ENCODE measurements around the gene ENTPD7.
A peak's percentile ranks its signal among the peaks of the same experiment; 100 is the strongest.

The ENTPD7 gene

GRCh38 chr10:99629625-99629978 lies 29.7 kb upstream of the ENTPD7 start:
- ChIA-PET CTCF (interaction anchor here (0.6 kb wide), 1 partner anchor 79 kb away, joined by 3 read pairs; no protein-coding TSS in a partner anchor), POLR2A (no interaction called here)
- TF ChIP-seq ZNF623 (tag by site-specific recombination; IDR thresholded peaks at IDR 0.05): no peak
- no peaks in the 10 kb centered on the region for H3K36me3 ChIP-seq (ENCODE audit: control insufficient read depth in 2 of 2, insufficient read depth in 1 of 2, low read length in 2 of 2)
- H3K27ac ChIP-seq (ENCODE audit: extremely low read depth, low read depth, low read length): no peak overlapping the region
- no peaks in the 10 kb centered on the region for H3K9me3 ChIP-seq (ENCODE audit: control insufficient read depth, insufficient read depth, low read depth, low read length)
- H3K4me1 ChIP-seq (ENCODE audit: control insufficient read depth, insufficient read depth, low read length): 0 out of 2 replicates have a peak, but pooled peaks cover 2% of the 10 kb centered on the region
- no peak overlapping the region for H3K4me3 ChIP-seq (ENCODE audit: low read depth, low read length)

GRCh38 chr10:99630433-99630832 lies 28.9 kb upstream of the ENTPD7 start:
- no peak overlapping the region for H3K27ac ChIP-seq (ENCODE audit: extremely low read depth, low read depth, low read length)
- no peaks in the 10 kb centered on the region for H3K9me3 ChIP-seq (ENCODE audit: control insufficient read depth, insufficient read depth, low read depth, low read length)
- ChIA-PET POLR2A (no interaction called here), CTCF (interaction anchor here (0.6 to 2.1 kb wide), 2 partner anchors 80 to 152 kb away, joined by 3 to 6 read pairs; no protein-coding TSS in a partner anchor)
- TF ChIP-seq ZFP3 (tag by site-specific recombination; IDR thresholded peaks at IDR 0.05; ENCODE audit: low read depth): no peak
- TF ChIP-seq ZNF654 (tag by site-specific recombination; IDR thresholded peaks at IDR 0.05; ENCODE audit: low read depth): peak; percentile 27
- 0 out of 2 replicates have a peak, but pooled peaks have one; percentile 27 for TF ChIP-seq CTCF (tag by site-specific recombination; IDR thresholded peaks at IDR 0.05)
- 0 out of 2 replicates have a peak, but pooled peaks cover 2% of the 10 kb centered on the region for H3K4me1 ChIP-seq (ENCODE audit: control insufficient read depth, insufficient read depth, low read length)
- no peak overlapping the region for H3K4me3 ChIP-seq (ENCODE audit: low read depth, low read length)
- H3K36me3 ChIP-seq (ENCODE audit: control insufficient read depth in 2 of 2, insufficient read depth in 1 of 2, low read length in 2 of 2): no peaks in the 10 kb centered on the region

- ChIA-PET POLR2A (no interaction called here), CTCF (interaction anchor here (0.6 to 2.1 kb wide), 3 partner anchors 55 to 153 kb away, joined by 3 to 6 read pairs (median 3); no protein-coding TSS in a partner anchor)
- Histone ChIP-seq H3K27ac (ENCODE audit: extremely low read depth, low read depth, low read length) (no peak overlapping the region), H3K4me1 (ENCODE audit: control insufficient read depth, insufficient read depth, low read length) (0 out of 2 replicates have a peak, but pooled peaks cover 2% of the 10 kb centered on the region), H3K36me3 (ENCODE audit: control insufficient read depth in 2 of 2, insufficient read depth in 1 of 2, low read length in 2 of 2) (no peaks in the 10 kb centered on the region), H3K9me3 (ENCODE audit: control insufficient read depth, insufficient read depth, low read depth, low read length) (no peaks in the 10 kb centered on the region), H3K4me3 (ENCODE audit: low read depth, low read length) (no peak overlapping the region)
- TF ChIP-seq SCRT1 (tag by site-specific recombination; IDR thresholded peaks at IDR 0.05; ENCODE audit: borderline replicate concordance): no peak
Observed at GRCh38 chr10:99630991-99631390, 28.3 kb upstream of the ENTPD7 start.

DNA sequence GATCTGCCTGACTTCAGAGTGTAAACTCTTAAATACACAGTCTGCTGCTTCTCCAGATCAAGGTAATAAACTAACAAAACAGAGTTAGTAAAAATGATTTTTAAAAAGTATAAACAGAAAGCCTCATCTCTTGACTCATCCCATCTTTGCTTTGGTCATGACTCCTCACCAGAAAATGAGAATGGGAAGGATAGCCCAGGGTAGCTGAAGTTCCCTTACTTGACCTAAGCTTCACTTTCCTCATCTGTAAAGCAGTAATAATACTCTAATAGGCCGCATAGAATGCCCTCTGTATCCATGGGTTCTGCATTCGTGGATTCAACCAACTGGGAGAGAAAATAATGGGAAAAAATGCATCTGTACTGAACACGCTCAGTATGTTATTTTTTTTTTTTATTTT lies 27.8 kb upstream of the ENTPD7 start:
- no peak for TF ChIP-seq ZNF157 (tag by site-specific recombination; IDR thresholded peaks at IDR 0.05)
- TF ChIP-seq ZFHX2 (tag by site-specific recombination; conservative IDR thresholded peaks at IDR 0.05): no peak
- no peak for TF ChIP-seq ZBTB8A (tag by site-specific recombination; IDR thresholded peaks at IDR 0.05)
- no peak for TF ChIP-seq ZNF175 (tag by site-specific recombination; IDR thresholded peaks at IDR 0.05)
- TF ChIP-seq, protein P1, sequence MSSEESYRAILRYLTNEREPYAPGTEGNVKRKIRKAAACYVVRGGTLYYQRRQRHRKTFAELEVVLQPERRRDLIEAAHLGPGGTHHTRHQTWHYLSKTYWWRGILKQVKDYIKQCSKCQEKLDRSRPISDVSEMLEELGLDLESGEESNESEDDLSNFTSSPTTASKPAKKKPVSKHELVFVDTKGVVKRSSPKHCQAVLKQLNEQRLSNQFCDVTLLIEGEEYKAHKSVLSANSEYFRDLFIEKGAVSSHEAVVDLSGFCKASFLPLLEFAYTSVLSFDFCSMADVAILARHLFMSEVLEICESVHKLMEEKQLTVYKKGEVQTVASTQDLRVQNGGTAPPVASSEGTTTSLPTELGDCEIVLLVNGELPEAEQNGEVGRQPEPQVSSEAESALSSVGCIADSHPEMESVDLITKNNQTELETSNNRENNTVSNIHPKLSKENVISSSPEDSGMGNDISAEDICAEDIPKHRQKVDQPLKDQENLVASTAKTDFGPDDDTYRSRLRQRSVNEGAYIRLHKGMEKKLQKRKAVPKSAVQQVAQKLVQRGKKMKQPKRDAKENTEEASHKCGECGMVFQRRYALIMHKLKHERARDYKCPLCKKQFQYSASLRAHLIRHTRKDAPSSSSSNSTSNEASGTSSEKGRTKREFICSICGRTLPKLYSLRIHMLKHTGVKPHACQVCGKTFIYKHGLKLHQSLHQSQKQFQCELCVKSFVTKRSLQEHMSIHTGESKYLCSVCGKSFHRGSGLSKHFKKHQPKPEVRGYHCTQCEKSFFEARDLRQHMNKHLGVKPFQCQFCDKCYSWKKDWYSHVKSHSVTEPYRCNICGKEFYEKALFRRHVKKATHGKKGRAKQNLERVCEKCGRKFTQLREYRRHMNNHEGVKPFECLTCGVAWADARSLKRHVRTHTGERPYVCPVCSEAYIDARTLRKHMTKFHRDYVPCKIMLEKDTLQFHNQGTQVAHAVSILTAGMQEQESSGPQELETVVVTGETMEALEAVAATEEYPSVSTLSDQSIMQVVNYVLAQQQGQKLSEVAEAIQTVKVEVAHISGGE (tag by site-specific recombination; conservative IDR thresholded peaks at IDR 0.05; ENCODE audit: low read depth): no peak
- no peak for TF ChIP-seq ZNF214 (tag by site-specific recombination; IDR thresholded peaks at IDR 0.05; ENCODE audit: borderline replicate concordance)
- Histone ChIP-seq H3K36me3 (ENCODE audit: control insufficient read depth in 2 of 2, insufficient read depth in 1 of 2, low read length in 2 of 2) (no peaks in the 10 kb centered on the region), H3K27ac (ENCODE audit: extremely low read depth, low read depth, low read length) (no peak overlapping the region), H3K9me3 (ENCODE audit: control insufficient read depth, insufficient read depth, low read depth, low read length) (no peaks in the 10 kb centered on the region), H3K4me1 (ENCODE audit: control insufficient read depth, insufficient read depth, low read length) (0 out of 2 replicates have a peak, but pooled peaks cover 2% of the 10 kb centered on the region), H3K4me3 (ENCODE audit: low read depth, low read length) (no peak overlapping the region)
- ChIA-PET POLR2A (no interaction called here), CTCF (interaction anchor here (1.0 to 2.1 kb wide), 2 partner anchors 54 to 79 kb away, joined by 3 to 6 read pairs; no protein-coding TSS in a partner anchor)

Measured in HEK293 (cell line).